ENCODE data around the gene DMAC2. TPM values are rescaled to one million over a fixed set of nuclear protein-coding genes. Genes with fewer than 3 reads are reported as not detected.

The DMAC2 gene
- total and polyA plus RNA-seq, 2 of the 13 experiments (the other 11 are each of a cell fraction or from before 2014, with no cell fraction given), result 39.0 to 66.0 TPM

DNA sequence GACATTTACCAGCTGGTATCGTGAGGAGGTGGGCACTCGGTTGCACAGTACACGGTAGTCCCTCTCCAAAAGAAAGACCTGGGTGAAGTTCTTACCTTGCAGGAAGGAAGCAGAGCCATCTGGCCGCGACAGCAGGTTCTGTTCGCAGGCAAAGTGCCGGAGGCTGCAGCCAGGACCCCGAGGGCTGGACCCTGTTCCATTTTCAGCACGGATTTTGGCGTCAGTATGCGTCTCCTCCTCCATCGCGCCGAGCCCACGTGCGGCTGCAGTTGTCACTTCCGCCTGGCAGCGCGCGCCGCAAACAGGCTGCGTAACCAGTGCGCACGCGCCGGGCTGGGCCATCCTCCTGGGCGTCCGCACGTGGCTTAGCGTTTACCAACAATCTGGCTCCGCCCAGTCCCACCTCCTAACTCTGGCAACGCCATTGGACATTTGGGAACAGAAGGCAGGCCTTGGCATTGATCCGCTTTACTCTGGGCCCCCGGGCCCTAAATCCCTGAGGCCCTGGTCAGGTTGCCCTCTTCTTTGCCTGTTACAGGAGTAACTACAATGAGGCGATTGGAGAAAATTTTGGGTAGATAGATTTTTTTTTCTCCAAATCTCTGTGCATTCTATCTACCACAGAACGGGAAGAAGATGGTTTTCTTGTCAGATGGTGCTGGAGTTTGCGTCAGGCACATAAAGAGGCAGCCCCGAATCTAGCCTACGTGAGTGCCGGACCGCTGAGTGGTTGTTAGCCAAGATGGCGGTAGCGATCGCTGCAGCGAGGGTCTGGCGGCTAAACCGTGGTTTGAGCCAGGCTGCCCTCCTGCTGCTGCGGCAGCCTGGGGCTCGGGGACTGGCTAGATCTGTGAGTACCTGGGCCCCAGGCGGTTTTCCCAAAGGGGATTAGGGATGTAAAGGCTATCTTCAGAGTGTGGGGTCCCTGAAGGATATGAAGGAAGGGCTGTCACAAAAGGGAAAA, 42.3 kb downstream of the DMAC2 start, which contains the start of the genes BCKDHA and EXOSC5 (continued):
- peak; percentile 88; the same call in 1 of the 2 replicates for TF ChIP-seq ZFP41 (CRISPR knock-in tag; IDR thresholded peaks at IDR 0.05; ENCODE audit: borderline replicate concordance)
- TF ChIP-seq ZNF605 (CRISPR knock-in tag; IDR thresholded peaks at IDR 0.05), result peak; percentile 71; the same call in 1 of the 2 replicates
- no peak for TF ChIP-seq ZNF101 (CRISPR knock-in tag; IDR thresholded peaks at IDR 0.05; ENCODE audit: borderline replicate concordance, low read depth)
- TF ChIP-seq AKAP8 (CRISPR knock-in tag; IDR thresholded peaks at IDR 0.05), result peak; percentile 45; the same call in 1 of the 2 replicates
- TF ChIP-seq, protein P1, sequence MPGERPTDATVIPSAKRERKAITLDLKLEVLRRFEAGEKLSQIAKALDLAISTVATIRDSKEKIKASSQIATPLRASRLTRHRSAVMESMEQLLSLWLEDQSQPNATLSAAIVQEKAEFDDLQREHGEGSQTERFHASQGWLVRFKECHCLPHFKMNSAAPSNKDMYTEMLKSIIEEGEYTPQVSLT (CRISPR knock-in tag; IDR thresholded peaks at IDR 0.05; ENCODE audit: borderline replicate concordance, low read depth), result no peak
- TF ChIP-seq TGIF2 (CRISPR knock-in tag; IDR thresholded peaks at IDR 0.05), result peak; percentile 100
- TF ChIP-seq GTF3A (CRISPR knock-in tag; conservative IDR thresholded peaks at IDR 0.05), result no peak
- TF ChIP-seq ELF4 (CRISPR knock-in tag; IDR thresholded peaks at IDR 0.05; ENCODE audit: borderline replicate concordance), result peak; percentile 23; the same call in 1 of the 2 replicates
- TF ChIP-seq ZNF138 (CRISPR knock-in tag; IDR thresholded peaks at IDR 0.05; ENCODE audit: low read depth), result 0 out of 2 replicates have a peak, but pooled peaks have one; percentile 35
- peak; percentile 88; the same call in 1 of the 2 replicates for TF ChIP-seq ZNF598 (CRISPR knock-in tag; IDR thresholded peaks at IDR 0.05; ENCODE audit: borderline replicate concordance)
- TF ChIP-seq MAF1 (CRISPR knock-in tag; IDR thresholded peaks at IDR 0.05; ENCODE audit: borderline replicate concordance), result peak; percentile 90
- TF ChIP-seq GATAD2A (CRISPR knock-in tag; IDR thresholded peaks at IDR 0.05), result no peak
- TF ChIP-seq MXD4 (CRISPR knock-in tag; IDR thresholded peaks at IDR 0.05), result peak; percentile 100
- TF ChIP-seq, protein P2, sequence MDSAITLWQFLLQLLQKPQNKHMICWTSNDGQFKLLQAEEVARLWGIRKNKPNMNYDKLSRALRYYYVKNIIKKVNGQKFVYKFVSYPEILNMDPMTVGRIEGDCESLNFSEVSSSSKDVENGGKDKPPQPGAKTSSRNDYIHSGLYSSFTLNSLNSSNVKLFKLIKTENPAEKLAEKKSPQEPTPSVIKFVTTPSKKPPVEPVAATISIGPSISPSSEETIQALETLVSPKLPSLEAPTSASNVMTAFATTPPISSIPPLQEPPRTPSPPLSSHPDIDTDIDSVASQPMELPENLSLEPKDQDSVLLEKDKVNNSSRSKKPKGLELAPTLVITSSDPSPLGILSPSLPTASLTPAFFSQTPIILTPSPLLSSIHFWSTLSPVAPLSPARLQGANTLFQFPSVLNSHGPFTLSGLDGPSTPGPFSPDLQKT (CRISPR knock-in tag; IDR thresholded peaks at IDR 0.05; ENCODE audit: borderline replicate concordance), result no peak; the same call in 1 of the 2 replicates
- TF ChIP-seq, protein P3, sequence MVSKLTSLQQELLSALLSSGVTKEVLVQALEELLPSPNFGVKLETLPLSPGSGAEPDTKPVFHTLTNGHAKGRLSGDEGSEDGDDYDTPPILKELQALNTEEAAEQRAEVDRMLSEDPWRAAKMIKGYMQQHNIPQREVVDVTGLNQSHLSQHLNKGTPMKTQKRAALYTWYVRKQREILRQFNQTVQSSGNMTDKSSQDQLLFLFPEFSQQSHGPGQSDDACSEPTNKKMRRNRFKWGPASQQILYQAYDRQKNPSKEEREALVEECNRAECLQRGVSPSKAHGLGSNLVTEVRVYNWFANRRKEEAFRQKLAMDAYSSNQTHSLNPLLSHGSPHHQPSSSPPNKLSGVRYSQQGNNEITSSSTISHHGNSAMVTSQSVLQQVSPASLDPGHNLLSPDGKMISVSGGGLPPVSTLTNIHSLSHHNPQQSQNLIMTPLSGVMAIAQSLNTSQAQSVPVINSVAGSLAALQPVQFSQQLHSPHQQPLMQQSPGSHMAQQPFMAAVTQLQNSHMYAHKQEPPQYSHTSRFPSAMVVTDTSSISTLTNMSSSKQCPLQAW (CRISPR knock-in tag; IDR thresholded peaks at IDR 0.05), result peak; percentile 88
- 0 out of 2 replicates have a peak, but pooled peaks have one; percentile 59 for TF ChIP-seq KMT2B (CRISPR knock-in tag; IDR thresholded peaks at IDR 0.05)
- TF ChIP-seq GZF1 (CRISPR knock-in tag; IDR thresholded peaks at IDR 0.05), result no peak
- TF ChIP-seq, protein P4, sequence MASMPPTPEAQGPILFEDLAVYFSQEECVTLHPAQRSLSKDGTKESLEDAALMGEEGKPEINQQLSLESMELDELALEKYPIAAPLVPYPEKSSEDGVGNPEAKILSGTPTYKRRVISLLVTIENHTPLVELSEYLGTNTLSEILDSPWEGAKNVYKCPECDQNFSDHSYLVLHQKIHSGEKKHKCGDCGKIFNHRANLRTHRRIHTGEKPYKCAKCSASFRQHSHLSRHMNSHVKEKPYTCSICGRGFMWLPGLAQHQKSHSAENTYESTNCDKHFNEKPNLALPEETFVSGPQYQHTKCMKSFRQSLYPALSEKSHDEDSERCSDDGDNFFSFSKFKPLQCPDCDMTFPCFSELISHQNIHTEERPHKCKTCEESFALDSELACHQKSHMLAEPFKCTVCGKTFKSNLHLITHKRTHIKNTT (CRISPR knock-in tag; IDR thresholded peaks at IDR 0.05), result no peak
- no peak for TF ChIP-seq ZNF160 (CRISPR knock-in tag; IDR thresholded peaks at IDR 0.05)
- TF ChIP-seq SMYD3 (CRISPR knock-in tag; IDR thresholded peaks at IDR 0.05), result no peak
- no peak for TF ChIP-seq THYN1 (CRISPR knock-in tag; IDR thresholded peaks at IDR 0.05; ENCODE audit: borderline replicate concordance, low read depth)

Measured in HepG2 (cell line).